ENCODE data around the gene ZNF532. TPM values are rescaled to one million over a fixed set of nuclear protein-coding genes. Genes with fewer than 3 reads are reported as not detected.

Gene ZNF532
- total RNA-seq, 2 donors from 2014 or later: 133 to 211 TPM

DNA sequence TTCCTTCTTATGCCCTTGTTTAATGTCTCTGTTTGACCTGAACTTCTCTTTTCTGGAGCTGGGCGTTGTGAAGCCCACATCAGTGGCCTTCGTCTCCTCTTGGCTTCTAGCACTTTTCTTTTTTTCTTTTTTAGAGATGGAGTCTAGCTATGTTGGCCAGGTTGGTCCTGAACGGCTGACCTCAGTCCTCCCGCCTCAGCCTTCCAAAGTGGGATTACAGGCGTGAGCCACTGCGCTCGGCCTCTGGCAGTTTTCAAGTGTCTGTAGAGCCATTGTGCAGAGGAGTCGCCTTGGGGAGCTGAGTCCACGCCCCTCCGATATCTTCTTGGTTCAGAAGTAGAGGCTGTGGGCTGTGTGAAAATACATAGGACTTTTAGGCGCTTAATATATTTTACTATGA lies 36.5 kb downstream of the ZNF532 start:
- H3K4me1 ChIP-seq (ENCODE audit: control insufficient read depth in 1 of 2, low read depth in 2 of 2): peaks cover 24 to 53% of the 10 kb centered on the region in 2 donors
- DNase-seq (ENCODE audit: low spot score) (no peak), ATAC-seq (ENCODE audit: insufficient number of reproducible peaks, low FRiP score, low read depth) (no peak)
- H3K36me3 ChIP-seq: peaks cover 7% of the 10 kb centered on the region
- H3K27me3 ChIP-seq (replicated peaks; ENCODE audit: insufficient read depth): no peaks in the 10 kb centered on the region
- H3K27ac ChIP-seq: peak overlapping the region in 1 of 2 donors; percentile 54
- TF ChIP-seq CTCF (IDR thresholded peaks at IDR 0.05): no peak
- H3K4me3 ChIP-seq: no peak overlapping the region
- H3K9me3 ChIP-seq: no peaks in the 10 kb centered on the region

- DNase-seq (ENCODE audit: low spot score): no peak
- H3K27ac ChIP-seq: peak overlapping the region in 1 of 2 donors; percentile 13
- TF ChIP-seq CTCF (IDR thresholded peaks at IDR 0.05): no peak
Measured at GRCh38 chr18:58901783-58902182, 37.1 kb downstream of the ZNF532 start.

DNA sequence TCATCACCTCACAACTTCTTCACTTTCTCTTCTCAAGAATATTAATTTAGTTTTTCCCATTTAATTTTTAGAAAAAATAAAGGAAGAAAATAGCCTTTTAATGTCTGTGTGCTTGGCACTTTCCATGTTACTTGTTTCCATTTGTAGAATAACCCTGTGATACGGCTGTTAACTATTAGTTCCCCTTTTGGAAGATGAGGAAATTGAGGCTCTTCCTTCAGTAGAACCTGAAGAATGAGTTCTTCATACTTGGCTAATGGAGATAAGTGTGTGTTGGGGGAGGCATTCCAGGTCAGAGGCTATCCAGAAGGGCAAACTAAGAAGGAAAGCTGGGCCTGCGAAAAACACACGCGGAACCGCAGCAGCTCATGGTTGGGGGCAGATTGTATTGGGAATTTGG lies 38.3 kb downstream of the ZNF532 start:
- H3K27ac ChIP-seq: peak overlapping the region; percentile 19 to 62

More at GRCh38 chr18:58901783-58902182, 37.1 kb downstream of the ZNF532 start:
- H3K4me3 ChIP-seq: no peak overlapping the region
- peaks cover 19 to 46% of the 10 kb centered on the region in 2 donors for H3K4me1 ChIP-seq (ENCODE audit: control insufficient read depth in 1 of 2, low read depth in 2 of 2)
- no peaks in the 10 kb centered on the region for H3K27me3 ChIP-seq (replicated peaks; ENCODE audit: insufficient read depth)
- H3K9me3 ChIP-seq: no peaks in the 10 kb centered on the region
- H3K36me3 ChIP-seq: peaks cover 7% of the 10 kb centered on the region
- ATAC-seq (ENCODE audit: insufficient number of reproducible peaks, low FRiP score, low read depth): no peak

DNA sequence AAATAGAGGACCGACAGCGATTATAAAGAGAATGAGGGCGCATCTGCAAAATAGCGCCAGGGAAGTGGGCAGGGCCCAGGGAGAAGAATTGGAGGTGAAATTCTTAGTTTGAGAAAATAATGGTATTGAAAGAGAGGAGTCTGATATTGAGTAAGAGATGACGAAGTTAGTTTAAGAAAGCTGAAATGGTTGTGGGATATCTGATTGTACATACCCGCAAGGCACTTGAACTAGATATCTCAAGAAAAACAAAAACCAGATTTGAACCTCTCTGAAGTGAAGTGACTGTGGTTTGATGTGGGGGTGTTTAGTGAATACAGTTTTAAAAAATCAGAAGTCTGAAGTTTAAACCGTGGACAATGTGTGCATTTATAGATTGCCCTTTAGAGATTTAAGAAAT lies 38.9 kb downstream of the ZNF532 start:
- H3K27me3 ChIP-seq (replicated peaks; ENCODE audit: insufficient read depth): no peaks in the 10 kb centered on the region
- no peak overlapping the region for H3K4me3 ChIP-seq
- peaks cover 6% of the 10 kb centered on the region for H3K36me3 ChIP-seq
- no peak for DNase-seq (ENCODE audit: low spot score)
- ATAC-seq (ENCODE audit: insufficient number of reproducible peaks, low FRiP score, low read depth): no peak
- peaks cover 18 to 49% of the 10 kb centered on the region in 2 donors for H3K4me1 ChIP-seq (ENCODE audit: control insufficient read depth in 1 of 2, low read depth in 2 of 2)
- TF ChIP-seq CTCF (IDR thresholded peaks at IDR 0.05): no peak
- peak overlapping the region; percentile 19 to 62 for H3K27ac ChIP-seq
- H3K9me3 ChIP-seq: no peaks in the 10 kb centered on the region

More for the DNA sequence above, 38.3 kb downstream of the ZNF532 start:
- Histone ChIP-seq H3K27me3 (replicated peaks; ENCODE audit: insufficient read depth) (no peaks in the 10 kb centered on the region), H3K4me3 (peak overlapping the region; percentile 16), H3K4me1 (ENCODE audit: control insufficient read depth in 1 of 2, low read depth in 2 of 2) (peaks cover 18 to 43% of the 10 kb centered on the region in 2 donors), H3K36me3 (peaks cover 7% of the 10 kb centered on the region), H3K9me3 (no peaks in the 10 kb centered on the region)
- DNase-seq (ENCODE audit: low spot score) (no peak), ATAC-seq (ENCODE audit: insufficient number of reproducible peaks, low FRiP score, low read depth) (no peak)
- no peak for TF ChIP-seq CTCF (IDR thresholded peaks at IDR 0.05)

- Histone ChIP-seq H3K27ac (no peak overlapping the region), H3K9me3 (no peaks in the 10 kb centered on the region), H3K4me1 (ENCODE audit: control insufficient read depth in 1 of 2, low read depth in 2 of 2) (peaks cover 17 to 49% of the 10 kb centered on the region in 2 donors), H3K27me3 (replicated peaks; ENCODE audit: insufficient read depth) (no peaks in the 10 kb centered on the region), H3K4me3 (no peak overlapping the region), H3K36me3 (no peaks in the 10 kb centered on the region)
- no peak for DNase-seq (ENCODE audit: low spot score)
- TF ChIP-seq CTCF (IDR thresholded peaks at IDR 0.05): no peak
- no peak for ATAC-seq (ENCODE audit: insufficient number of reproducible peaks, low FRiP score, low read depth)
Measured at GRCh38 chr18:58905777-58906428, 41.2 kb downstream of the ZNF532 start.
